NB4 (cell line): Measurements from ENCODE around the gene MRPL3.
"Not testable (repeated sequence)": the region's sequence is repeated elsewhere in the genome, so short reads cannot be mapped to it uniquely, and the experiment has no call there.

Experiments used
- DNase-seq: peaks from one replicate; pipeline ENCODE4 v3.0.0; 2010; ENCODE audit warnings: low read depth
- H3K4me3 ChIP-seq: one replicate; pipeline ENCODE4 v1.5.1; 2011; ENCODE audit warnings: mild to moderate bottlenecking, low read depth, low read length, moderate library complexity
- MYC ChIP-seq: IDR thresholded peaks from 2 replicates; pipeline ENCODE4 v1.6.1; 2011; ENCODE audit warnings: low read depth, low read length
- POLR2A ChIP-seq: IDR thresholded peaks from 2 replicates; pipeline ENCODE4 v1.6.1; 2011; ENCODE audit warnings: mild to moderate bottlenecking; ENCODE audit not compliant: insufficient read length; ENCODE audit errors: extremely low read depth
- TF ChIP-seq, protein P1 (sequence below): IDR thresholded peaks from one replicate; pipeline ENCODE4 v1.5.1; 2012; ENCODE audit warnings: low read depth, low read length
- TF ChIP-seq, protein P2 (sequence below): IDR thresholded peaks from 2 replicates; pipeline ENCODE4 v1.6.1; 2011; ENCODE audit warnings: low read depth, low read length

MRPL3 gene

DNA sequence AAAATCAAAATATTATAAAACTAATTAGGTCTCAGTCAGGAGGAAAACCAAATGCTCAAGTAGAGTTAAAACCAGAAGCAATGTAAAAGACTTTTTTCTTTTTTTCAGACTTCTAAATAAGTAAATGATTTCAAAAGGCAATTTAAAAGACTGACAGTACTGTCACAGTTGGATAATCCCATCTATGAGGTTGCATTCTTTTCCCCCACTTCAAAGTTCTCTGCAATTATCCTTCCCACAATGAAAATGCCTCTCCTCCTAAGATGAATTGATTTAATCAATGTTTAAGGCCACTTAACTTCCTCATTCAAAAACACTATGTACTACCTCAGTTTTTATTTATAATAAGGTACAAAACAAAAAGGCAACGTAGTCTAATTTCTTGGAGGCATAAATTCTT lies 8.1 kb downstream of the MRPL3 start:
- TF ChIP-seq MYC (no peak), POLR2A (no peak)
- TF ChIP-seq, protein P1, sequence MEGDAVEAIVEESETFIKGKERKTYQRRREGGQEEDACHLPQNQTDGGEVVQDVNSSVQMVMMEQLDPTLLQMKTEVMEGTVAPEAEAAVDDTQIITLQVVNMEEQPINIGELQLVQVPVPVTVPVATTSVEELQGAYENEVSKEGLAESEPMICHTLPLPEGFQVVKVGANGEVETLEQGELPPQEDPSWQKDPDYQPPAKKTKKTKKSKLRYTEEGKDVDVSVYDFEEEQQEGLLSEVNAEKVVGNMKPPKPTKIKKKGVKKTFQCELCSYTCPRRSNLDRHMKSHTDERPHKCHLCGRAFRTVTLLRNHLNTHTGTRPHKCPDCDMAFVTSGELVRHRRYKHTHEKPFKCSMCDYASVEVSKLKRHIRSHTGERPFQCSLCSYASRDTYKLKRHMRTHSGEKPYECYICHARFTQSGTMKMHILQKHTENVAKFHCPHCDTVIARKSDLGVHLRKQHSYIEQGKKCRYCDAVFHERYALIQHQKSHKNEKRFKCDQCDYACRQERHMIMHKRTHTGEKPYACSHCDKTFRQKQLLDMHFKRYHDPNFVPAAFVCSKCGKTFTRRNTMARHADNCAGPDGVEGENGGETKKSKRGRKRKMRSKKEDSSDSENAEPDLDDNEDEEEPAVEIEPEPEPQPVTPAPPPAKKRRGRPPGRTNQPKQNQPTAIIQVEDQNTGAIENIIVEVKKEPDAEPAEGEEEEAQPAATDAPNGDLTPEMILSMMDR, result no peak
- TF ChIP-seq, protein P2, sequence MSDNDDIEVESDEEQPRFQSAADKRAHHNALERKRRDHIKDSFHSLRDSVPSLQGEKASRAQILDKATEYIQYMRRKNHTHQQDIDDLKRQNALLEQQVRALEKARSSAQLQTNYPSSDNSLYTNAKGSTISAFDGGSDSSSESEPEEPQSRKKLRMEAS, result no peak
- H3K4me3 ChIP-seq, result no peak overlapping the region
- no peak for DNase-seq

DNA sequence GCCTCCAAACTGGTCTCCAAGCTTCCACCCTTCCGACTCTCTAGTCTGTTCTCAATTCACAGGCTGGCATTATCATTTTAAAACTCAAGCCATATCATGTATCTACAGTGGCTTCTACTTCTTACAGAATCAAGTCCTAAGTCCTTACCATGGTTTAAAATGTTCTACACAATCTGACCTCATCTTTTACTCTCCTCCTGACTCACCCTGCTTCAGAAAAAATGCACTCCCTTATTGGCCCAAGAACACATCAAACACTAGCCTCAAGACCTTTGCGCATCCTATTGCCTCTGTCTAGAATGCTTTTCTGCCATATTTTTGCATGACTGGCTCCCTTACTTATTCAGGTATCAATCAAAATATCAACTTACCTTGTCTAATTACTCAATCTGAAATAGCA lies 11.0 kb downstream of the MRPL3 start:
- TF ChIP-seq, protein P2, result no peak
- TF ChIP-seq, protein P1, result no peak
- TF ChIP-seq POLR2A (no peak), MYC (no peak)
- H3K4me3 ChIP-seq, result no peak overlapping the region
- no peak for DNase-seq

DNA sequence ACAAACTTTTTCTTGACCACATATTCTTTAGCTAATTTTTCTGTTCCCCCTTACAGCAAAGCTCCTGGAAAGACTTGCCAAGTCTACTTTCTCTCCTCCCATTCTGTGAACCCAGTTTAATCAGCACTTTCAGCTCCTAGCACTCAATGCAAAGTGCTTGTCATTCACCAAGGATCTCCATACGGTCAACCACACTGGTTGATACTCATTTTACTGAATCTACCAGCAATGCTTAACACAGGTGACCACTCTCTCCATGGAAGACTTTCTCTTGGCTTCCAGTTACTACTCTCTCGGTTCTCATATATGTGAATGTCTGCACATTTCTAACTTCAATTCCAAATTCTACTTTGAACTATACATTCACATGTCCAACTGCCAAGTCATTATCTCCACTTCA lies 11.7 kb downstream of the MRPL3 start:
- DNase-seq, result no peak
- no peak overlapping the region for H3K4me3 ChIP-seq
- TF ChIP-seq, protein P2, result no peak
- TF ChIP-seq MYC (no peak), POLR2A (no peak)
- TF ChIP-seq, protein P1, result no peak

DNA sequence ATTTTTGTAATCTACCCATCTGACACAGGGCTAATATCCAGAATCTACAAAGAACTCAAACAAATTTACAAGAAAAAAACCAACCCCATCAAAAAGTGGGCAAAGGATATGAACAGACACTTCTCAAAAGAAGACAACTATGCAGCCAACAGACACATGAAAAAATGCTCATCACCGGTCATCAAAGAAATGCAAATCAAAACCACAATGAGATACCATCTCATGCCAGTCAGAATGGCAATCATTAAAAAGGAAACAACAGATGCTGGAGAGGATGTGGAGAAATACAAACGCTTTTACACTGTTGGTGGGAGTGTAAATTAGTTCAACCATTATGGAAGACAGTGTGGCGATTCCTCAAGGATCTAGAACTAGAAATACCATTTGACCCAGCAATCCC lies 16.2 kb downstream of the MRPL3 start:
- not testable (repeated sequence) for H3K4me3 ChIP-seq, DNase-seq

DNA sequence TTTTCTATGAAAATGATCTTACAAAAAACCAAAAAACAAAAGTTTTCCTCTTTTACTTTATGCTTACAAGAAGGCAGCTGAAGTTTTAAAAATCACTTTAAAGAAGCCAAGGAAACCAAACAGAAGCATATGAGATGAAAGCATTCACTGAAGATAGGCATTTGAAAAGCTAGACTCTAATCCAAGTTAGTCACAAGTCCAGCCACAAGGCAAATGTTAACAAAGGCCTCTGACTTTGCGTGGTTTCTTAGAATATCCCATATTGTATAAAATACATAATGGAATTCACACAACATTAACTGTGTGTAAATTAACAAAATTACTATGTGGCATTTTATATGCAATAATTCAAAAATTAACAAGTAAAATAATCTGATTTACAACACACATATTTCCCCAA lies 17.7 kb downstream of the MRPL3 start:
- no peak overlapping the region for H3K4me3 ChIP-seq
- DNase-seq, result no peak
- TF ChIP-seq MYC (no peak), POLR2A (no peak)
- TF ChIP-seq, protein P2, result no peak
- TF ChIP-seq, protein P1, result no peak

DNA sequence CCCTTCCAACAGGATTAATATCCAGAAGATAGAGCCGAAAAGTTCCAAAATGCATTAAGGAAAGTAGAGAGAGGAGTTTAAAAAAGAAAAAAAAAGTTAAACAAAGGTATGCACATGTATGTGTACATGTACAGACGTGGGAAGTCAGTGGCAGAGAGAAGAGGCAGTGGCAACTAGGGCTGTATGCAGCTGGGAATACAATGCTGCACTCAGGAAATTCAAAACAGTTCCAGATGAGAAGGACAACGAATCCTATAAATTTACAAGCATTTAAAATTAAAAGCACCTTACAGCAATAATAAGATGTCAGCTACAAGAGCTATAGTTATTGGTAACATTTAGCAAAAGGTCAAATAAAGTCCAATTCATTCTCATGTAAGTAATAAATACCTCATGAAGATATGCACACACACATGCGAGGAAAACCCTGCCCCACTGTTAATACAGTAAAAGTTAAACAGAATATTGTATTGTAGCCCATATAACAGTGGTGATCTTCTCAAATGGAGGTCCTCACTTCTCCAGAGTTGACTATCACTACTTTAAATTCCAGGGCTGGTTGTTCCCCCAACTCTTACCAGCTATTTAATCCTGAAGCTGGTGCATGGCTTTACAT lies 18.2 kb downstream of the MRPL3 start:
- no peak overlapping the region for H3K4me3 ChIP-seq
- no peak for DNase-seq
- TF ChIP-seq, protein P1, result no peak
- no peak for TF ChIP-seq POLR2A
- TF ChIP-seq MYC, result no peak
- TF ChIP-seq, protein P2, result no peak
